Sigmoid colon (tissue), 4 donors: Measurements from ENCODE around the gene CORO2B.

Experiments
- CTCF ChIP-seq, 4 experiments: fragments of 450-650 bp in 3 of 4; fragments of 200-600 bp in 1 of 4; IDR thresholded peaks; one replicate each; pipeline ENCODE4 v1.5.1; 2016 to 2019; ENCODE audit warnings: antibody characterized with exemption in 4 of 4, mild to moderate bottlenecking in 3 of 4, moderate library complexity in 2 of 4
- POLR2AphosphoS5 ChIP-seq, 4 donors: sonication (generic); formaldehyde crosslinking; IDR thresholded peaks; one replicate each; pipeline ENCODE4 v1.6.1; 2017; ENCODE audit warnings: antibody characterized with exemption in 4 of 4

GRCh38 chr15:68699881-68700454, 121.2 kb downstream of the CORO2B start:
- no peak for TF ChIP-seq CTCF (IDR thresholded peaks at IDR 0.05)
- no peak for TF ChIP-seq POLR2AphosphoS5 (IDR thresholded peaks at IDR 0.05)
